IPS-20b (cell line): ENCODE measurements around the gene MRPS2.
"Not testable (repeated sequence)": the region's sequence is repeated elsewhere in the genome, so short reads cannot be mapped to it uniquely, and the experiment has no call there.

Experiments used
- H3K27ac ChIP-seq: one replicate; pipeline ENCODE4 v1.5.1; 2013; ENCODE audit warnings: low read length
- H3K27me3 ChIP-seq: 2 replicates; pipeline ENCODE4 v1.6.1; 2013; ENCODE audit warnings: mild to moderate bottlenecking, low read length, inconsistent platforms; ENCODE audit not compliant: insufficient read depth
- H3K36me3 ChIP-seq: 2 replicates; pipeline ENCODE4 v1.6.1; 2013; ENCODE audit warnings: low read depth, mild to moderate bottlenecking, inconsistent platforms, low read length, moderate library complexity; ENCODE audit not compliant: insufficient read depth
- H3K4me1 ChIP-seq: 2 replicates; pipeline ENCODE4 v1.6.1; 2013; ENCODE audit warnings: mild to moderate bottlenecking, control low read depth, inconsistent platforms, low read length, moderate library complexity; ENCODE audit not compliant: insufficient read depth
- H3K4me3 ChIP-seq: 2 replicates; pipeline ENCODE4 v1.5.1; 2013; ENCODE audit warnings: mild to moderate bottlenecking, low read length, inconsistent platforms
- H3K9ac ChIP-seq: 2 replicates; pipeline ENCODE4 v1.6.1; 2013; ENCODE audit warnings: low read depth, mild to moderate bottlenecking, inconsistent platforms, low read length, moderate library complexity
- H3K9me3 ChIP-seq: 2 replicates; pipeline ENCODE4 v1.6.1; 2013; ENCODE audit warnings: mild to moderate bottlenecking, low read depth, low read length, inconsistent platforms; ENCODE audit not compliant: insufficient read depth

Gene MRPS2

DNA sequence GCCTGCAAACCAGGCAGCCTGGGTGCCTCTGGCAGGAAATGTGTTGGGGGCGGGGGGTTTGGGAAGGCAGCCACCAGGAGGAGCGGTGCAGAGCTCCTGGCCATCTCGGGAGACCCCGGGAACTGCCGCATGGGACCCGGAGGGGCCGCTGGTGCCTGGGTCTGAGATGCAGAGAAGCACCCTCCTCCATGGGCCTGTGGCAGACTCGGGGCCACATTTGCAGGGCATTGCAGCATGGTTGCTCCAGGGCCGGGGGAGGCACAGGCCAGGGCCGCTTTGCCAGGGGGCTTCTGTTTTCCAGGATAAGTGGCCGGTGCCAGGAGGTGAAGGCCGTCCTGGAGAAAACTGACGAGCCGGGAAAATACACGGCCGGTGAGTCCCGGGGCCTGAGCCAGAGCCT lies 22.4 kb downstream of the MRPS2 start:
- no peak overlapping the region for H3K27ac ChIP-seq
- H3K27me3 ChIP-seq = no peaks in the 10 kb centered on the region
- H3K36me3 ChIP-seq = no peaks in the 10 kb centered on the region
- no peak overlapping the region for H3K9ac ChIP-seq
- no peak overlapping the region for H3K4me3 ChIP-seq
- H3K9me3 ChIP-seq = no peaks in the 10 kb centered on the region
- H3K4me1 ChIP-seq = no peaks in the 10 kb centered on the region

DNA sequence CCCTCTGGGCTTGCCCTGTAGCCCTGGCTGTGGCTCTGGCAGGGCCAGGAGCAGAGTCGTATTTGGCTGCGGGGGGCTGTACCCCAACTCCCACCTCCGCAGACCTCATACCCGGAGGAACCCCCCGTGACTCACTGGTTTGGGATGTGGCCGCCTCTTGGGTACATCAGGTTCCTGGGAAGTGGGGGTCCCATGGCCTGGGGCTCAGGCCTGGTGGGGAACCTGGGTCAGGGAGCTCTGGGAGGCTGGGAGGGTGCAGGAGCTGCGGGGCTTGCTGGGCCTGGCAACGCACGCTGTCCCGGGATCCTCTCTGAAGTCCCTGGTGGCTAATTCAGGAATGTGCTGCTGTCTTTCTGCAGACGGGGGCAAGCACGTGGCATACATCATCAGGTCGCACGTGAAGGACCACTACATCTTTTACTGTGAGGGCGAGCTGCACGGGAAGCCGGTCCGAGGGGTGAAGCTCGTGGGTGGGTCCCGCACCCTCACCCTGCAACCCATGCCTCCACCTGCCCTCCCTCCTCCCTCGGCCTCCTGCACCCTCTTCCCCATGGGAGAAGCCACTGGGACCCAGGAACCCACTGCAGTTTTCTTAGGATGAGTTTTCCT lies 23.1 kb downstream of the MRPS2 start:
- no peak overlapping the region for H3K27ac ChIP-seq
- H3K4me1 ChIP-seq = no peaks in the 10 kb centered on the region
- no peak overlapping the region for H3K9ac ChIP-seq
- H3K27me3 ChIP-seq = no peaks in the 10 kb centered on the region
- no peak overlapping the region for H3K4me3 ChIP-seq
- H3K9me3 ChIP-seq = no peaks in the 10 kb centered on the region
- no peaks in the 10 kb centered on the region for H3K36me3 ChIP-seq

DNA sequence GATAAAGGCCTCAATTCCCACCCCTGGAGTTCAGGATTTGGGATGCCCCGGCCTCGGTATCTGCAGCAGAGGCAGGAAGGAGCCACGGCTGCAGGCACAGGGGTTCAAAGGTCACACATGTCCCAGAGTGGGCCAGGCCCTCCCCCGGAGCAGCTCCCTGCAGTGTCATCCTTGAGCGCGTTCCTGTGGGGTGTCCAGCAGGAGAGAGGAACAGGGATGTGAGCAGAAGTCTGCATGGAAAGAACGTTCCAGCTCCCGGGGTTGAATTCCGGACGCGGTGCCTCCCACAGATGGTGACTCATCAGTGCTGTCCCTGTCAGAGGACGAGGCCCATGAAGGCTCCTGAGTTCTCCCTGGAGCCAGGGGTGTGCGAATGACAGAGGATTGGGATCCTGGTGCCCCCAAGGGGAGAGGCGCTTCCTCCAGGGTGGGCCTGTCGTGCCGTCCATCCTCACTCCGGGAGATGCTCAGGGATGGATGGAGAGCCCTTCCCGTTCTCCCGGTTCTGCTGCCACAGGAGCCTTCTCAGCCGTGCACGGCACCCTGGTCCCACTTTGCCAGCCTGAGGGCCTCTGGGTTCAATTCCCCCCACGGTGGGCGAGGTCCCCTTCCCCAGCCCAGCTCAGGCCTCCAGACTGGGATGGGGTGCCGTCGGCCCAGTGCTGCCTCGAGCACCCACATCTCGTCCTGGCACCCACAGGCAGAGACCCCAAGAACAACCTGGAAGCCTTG lies 23.8 kb downstream of the MRPS2 start:
- Histone ChIP-seq H3K9ac (no peak overlapping the region), H3K4me1 (no peaks in the 10 kb centered on the region), H3K27ac (no peak overlapping the region), H3K36me3 (no peaks in the 10 kb centered on the region), H3K9me3 (no peaks in the 10 kb centered on the region), H3K4me3 (no peak overlapping the region), H3K27me3 (no peaks in the 10 kb centered on the region)

DNA sequence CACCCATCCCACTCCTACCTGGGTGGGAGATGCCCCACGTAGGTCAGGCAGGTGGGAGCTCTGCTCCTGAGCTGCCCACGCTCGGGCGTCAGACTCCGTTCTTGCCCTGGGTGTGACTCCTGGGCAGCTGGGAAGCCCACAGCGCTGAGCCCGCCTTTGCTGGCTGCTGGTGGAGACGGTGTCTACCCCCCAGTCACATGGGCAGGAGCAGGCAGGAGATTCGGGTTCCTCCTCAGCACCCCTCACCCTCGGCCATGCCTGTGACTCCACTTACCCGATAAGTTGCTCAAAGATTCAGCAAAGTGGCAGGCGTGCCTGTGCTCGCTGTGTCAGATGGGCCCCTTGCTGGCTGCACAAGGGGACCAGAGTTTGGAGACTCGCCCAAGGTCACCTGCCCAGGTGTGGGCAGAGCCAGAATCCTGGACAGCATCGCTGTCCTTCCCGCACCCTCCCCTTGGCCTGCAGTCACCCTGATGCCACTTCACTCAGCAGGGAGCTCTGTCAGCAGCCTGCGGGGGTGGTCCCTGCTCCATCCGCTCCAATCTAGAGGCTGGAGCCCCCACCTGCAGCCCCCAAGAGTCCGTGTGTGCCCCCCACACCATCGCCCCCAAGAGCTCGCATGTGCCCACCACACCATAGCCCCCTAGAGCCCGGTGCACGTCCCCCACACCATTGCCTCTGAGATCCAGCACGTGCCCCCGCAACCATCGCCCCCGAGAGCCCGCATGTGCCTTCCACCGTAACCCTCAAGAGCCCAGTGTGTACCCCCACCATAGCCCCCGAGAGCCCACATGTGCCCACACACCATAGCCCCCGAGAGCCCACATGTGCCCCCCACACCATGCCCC lies 25.0 kb downstream of the MRPS2 start:
- H3K4me1 ChIP-seq = no peaks in the 10 kb centered on the region

DNA sequence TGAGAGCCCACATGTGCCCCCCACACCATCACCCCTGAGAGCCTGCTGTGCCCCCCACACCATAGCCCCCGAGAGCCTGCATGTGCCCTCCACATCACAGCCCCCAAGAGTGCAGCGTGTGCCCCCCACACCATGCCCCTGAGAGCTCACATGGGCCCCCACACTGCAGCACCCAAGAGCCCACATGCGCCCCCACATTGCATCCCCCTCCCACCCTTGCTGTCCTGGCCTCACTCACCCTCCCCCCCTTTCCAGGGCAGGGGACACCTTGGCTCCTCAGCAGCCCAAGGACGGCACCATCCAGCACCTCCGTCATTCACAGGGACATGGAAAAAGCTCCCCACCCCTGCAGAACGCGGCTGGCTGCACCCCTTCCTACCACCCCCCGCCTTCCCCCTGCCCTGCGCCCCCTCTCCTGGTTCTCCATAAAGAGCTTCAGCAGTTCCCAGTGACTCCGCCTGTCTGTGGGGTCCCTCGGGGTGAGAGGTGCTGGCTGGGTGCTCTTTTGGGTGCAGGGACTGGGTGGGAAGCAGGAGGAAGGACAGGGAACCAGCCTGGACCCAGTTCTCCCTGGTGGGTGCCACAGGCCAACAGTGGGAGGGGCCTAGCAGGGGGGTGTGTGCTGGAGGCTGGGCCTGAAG lies 25.7 kb downstream of the MRPS2 start:
- no peaks in the 10 kb centered on the region for H3K9me3 ChIP-seq
- H3K4me3 ChIP-seq = no peak overlapping the region
- H3K27ac ChIP-seq = no peak overlapping the region
- H3K27me3 ChIP-seq = no peaks in the 10 kb centered on the region
- no peaks in the 10 kb centered on the region for H3K36me3 ChIP-seq
- no peaks in the 10 kb centered on the region for H3K4me1 ChIP-seq
- no peak overlapping the region for H3K9ac ChIP-seq

More for the DNA sequence above, 25.0 kb downstream of the MRPS2 start:
- Histone ChIP-seq H3K9me3 (no peaks in the 10 kb centered on the region), H3K27me3 (no peaks in the 10 kb centered on the region), H3K36me3 (no peaks in the 10 kb centered on the region), H3K4me3 (no peak overlapping the region), H3K27ac (no peak overlapping the region), H3K9ac (no peak overlapping the region)

DNA sequence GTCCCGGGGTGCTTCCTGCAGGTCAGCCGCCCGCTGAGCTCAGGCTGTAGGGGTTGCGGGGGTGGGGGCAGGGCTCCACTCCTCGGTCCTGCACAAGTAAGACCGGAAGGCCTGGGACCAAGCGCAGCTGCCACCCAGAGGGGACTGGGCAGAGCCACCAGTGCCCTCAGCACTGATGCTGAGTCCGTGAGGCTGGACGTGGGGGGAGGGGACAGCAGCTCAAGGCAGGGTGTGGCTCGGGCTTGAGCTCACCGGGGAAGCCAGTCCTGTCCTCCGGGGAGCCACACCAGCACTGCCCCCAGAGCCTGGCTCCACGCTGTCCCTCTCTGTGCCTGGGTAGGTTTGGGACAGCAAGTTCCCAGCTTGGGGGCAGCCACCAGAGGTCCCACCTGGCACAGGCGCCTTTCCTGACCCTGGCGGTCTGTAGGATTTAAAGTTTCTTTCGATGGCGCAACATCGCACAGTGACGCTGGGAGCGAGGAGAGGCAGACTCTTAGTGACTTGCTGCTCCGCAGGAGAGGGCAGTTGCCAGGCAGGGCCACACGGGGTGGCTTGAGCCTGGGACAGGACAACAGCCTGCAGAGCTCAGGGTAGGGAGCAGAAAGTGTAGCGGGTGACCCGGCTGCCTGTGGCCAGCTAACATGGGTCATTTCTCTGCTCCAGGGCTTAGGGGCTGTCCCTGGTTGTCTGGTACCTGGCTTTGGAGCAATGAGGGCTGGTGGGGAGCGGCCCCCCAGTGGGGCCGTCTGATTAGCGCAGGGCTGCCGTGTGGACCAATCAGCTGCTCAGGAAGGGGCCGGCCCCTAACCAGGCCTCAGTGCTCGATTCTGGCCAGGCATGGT lies 26.5 kb downstream of the MRPS2 start:
- Histone ChIP-seq H3K36me3 (no peaks in the 10 kb centered on the region), H3K9ac (no peak overlapping the region), H3K4me1 (no peaks in the 10 kb centered on the region), H3K27ac (no peak overlapping the region), H3K4me3 (no peak overlapping the region), H3K27me3 (no peaks in the 10 kb centered on the region), H3K9me3 (no peaks in the 10 kb centered on the region)

DNA sequence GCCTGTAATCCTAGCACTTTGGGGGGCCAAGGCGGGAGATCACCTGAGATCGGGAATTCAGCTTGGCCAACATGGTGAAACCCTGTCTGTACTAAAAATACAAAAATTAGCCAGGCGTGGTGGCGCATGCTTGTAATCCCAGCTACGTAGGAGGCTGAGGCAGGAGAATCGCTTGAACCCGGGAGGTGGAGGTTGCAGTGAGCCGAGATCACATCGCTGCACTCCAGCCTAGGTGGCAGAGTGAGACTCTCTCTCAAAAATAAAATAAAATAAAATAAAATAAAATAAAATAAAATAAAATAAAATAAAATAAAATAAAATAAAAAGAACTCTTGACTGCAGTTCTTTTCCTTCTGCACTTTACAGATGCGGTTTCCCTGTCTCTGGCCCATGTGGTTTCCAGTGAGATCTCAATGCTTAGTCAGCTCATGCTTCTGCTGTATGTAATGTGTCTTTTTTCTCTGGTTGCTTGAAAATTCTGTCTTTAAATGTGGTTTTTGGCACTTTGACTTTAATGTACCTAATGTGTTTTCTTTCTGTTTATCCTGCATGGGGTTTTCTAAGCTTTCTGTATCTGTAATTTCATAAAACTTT lies 28.5 kb downstream of the MRPS2 start:
- H3K27me3 ChIP-seq, H3K36me3 ChIP-seq, H3K27ac ChIP-seq, H3K9me3 ChIP-seq, H3K4me1 ChIP-seq, H3K9ac ChIP-seq, H3K4me3 ChIP-seq: not testable (repeated sequence)

DNA sequence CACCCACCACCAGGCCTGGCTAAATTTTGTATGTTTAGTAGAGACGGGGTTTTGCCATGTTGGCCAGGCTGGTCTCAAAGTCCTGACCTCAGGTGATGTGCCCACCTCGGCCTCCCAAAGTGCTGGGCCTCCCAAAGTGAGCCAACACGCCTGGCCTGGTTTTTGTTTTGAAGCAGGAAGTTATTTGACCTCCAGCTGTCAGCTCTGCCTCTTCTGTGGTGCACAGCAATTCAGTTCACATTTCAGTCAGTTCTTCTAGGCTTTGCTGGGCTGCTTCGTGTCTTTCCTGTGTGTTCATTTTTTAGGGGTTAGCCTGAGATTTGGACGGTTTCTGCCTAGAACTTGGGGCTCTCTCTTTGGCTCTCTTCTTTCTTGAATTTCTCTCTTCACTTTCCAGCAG lies 29.7 kb downstream of the MRPS2 start:
- no peak overlapping the region for H3K9ac ChIP-seq
- H3K27ac ChIP-seq = no peak overlapping the region
- no peaks in the 10 kb centered on the region for H3K27me3 ChIP-seq
- H3K4me1 ChIP-seq = no peaks in the 10 kb centered on the region
- no peaks in the 10 kb centered on the region for H3K36me3 ChIP-seq
- no peak overlapping the region for H3K4me3 ChIP-seq
- no peaks in the 10 kb centered on the region for H3K9me3 ChIP-seq

DNA sequence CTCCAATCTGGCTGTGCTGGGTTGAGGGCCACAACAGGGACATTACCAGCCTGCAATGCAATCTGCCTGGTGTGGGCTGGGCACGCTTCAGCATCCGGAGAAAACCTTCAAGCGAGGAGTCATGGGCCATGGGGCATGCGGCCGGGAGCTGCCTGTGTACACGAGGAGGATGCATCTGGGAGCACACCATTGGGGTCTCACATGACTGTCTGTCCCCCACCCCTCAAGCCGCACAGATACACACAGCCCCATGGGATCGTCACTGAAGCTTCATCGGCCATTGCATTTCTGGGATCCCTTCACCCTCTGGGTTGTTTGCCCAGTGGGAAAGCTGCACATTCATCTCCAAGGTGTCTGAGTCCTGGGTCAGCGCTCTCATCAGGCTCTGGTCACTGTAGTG lies 30.6 kb downstream of the MRPS2 start:
- Histone ChIP-seq H3K36me3 (no peaks in the 10 kb centered on the region), H3K9ac (no peak overlapping the region)

DNA sequence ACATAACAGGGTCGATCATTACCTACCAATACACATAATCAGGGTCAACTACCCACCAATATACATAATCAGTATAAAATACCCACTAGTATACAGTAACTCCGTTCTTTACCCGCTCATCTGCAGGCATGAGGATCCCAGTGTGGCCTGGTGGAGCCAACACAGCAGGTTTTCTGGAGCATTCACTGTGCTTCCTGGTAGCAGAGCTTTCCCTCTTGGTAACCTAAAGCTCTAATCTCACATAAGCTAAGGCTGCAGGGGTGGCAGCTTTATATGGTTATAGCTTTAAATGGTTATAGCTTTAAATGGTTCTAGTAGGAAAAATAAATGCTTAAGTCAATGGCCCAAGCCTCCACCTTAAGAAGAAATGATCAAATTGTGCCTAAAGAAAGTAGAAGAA lies 32.6 kb downstream of the MRPS2 start:
- no peaks in the 10 kb centered on the region for H3K9me3 ChIP-seq
- no peaks in the 10 kb centered on the region for H3K27me3 ChIP-seq
- no peak overlapping the region for H3K9ac ChIP-seq
- H3K27ac ChIP-seq = no peak overlapping the region
- no peak overlapping the region for H3K4me3 ChIP-seq
- no peaks in the 10 kb centered on the region for H3K4me1 ChIP-seq
- H3K36me3 ChIP-seq = no peaks in the 10 kb centered on the region

More for the DNA sequence above, 30.6 kb downstream of the MRPS2 start:
- no peaks in the 10 kb centered on the region for H3K9me3 ChIP-seq
- H3K27me3 ChIP-seq = no peaks in the 10 kb centered on the region
- no peak overlapping the region for H3K4me3 ChIP-seq
- H3K4me1 ChIP-seq = no peaks in the 10 kb centered on the region
- no peak overlapping the region for H3K27ac ChIP-seq

DNA sequence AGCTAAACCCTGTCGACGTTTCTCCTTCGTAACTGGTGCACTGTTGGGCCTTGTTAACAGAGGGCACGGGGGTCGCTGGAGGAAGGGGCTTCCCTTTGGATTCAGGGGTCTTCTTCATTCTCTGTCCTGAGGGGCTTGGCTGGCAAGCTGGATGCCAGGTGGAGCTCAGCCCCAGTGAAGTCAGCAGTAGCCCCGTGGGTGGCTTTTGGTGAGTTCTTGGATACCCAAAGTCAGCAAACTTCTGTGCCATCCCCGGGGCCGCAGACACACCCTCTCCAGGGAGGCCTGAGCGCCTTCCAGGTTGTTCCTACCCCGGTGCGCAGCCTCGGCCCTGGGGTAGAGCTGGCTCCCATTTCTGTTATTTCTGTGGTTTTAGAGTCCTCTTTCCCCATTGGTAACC lies 33.2 kb downstream of the MRPS2 start:
- H3K9me3 ChIP-seq = no peaks in the 10 kb centered on the region
- H3K36me3 ChIP-seq = no peaks in the 10 kb centered on the region
- H3K4me1 ChIP-seq = no peaks in the 10 kb centered on the region
- H3K27me3 ChIP-seq = no peaks in the 10 kb centered on the region
- H3K9ac ChIP-seq = no peak overlapping the region
- H3K4me3 ChIP-seq = no peak overlapping the region
- no peak overlapping the region for H3K27ac ChIP-seq
